HEK293 (cell line): Measurements from ENCODE around the gene NRROS.

ENCODE experiments used
- CTCF ChIA-PET: fragments of 350-600 bp; formaldehyde crosslinking; extraction: SDS; loops from one replicate; lab custom pipeline; 2021; ENCODE audit warnings: antibody characterized with exemption; lab: Yijun Ruan, JAX
- POLR2A ChIA-PET: fragments of 300-600 bp; formaldehyde crosslinking; extraction: SDS; loops from one replicate; lab custom pipeline; 2020; ENCODE audit warnings: antibody characterized with exemption, inconsistent platforms; lab: Yijun Ruan, JAX
- H3K27ac ChIP-seq: fragments of 200-500 bp; sonication (Bioruptor generic); 2 replicates; pipeline ENCODE4 v1.5.1; 2014; ENCODE audit warnings: low read depth, low read length, control low read depth, inconsistent platforms; ENCODE audit errors: extremely low read depth
- H3K36me3 ChIP-seq, 2 experiments: fragments of 200-500 bp in 1 of 2; sonication (Bioruptor generic) in 1 of 2; 1 replicate in 1 of 2; 2 replicates in 1 of 2; pipeline ENCODE4 v1.5.1; 2014 to 2017; ENCODE audit warnings: inconsistent platforms in 2 of 2, low read length in 2 of 2; ENCODE audit not compliant: control insufficient read depth in 2 of 2, insufficient read depth in 1 of 2
- H3K4me1 ChIP-seq: fragments of 200-500 bp; sonication (Bioruptor generic); 2 replicates; pipeline ENCODE4 v1.5.1; 2014; ENCODE audit warnings: mild to moderate bottlenecking, low read length, inconsistent platforms; ENCODE audit not compliant: control insufficient read depth, insufficient read depth
- H3K4me3 ChIP-seq: 2 replicates; pipeline ENCODE4 v1.5.1; 2011; ENCODE audit warnings: low read depth, mild to moderate bottlenecking, control low read depth, low read length, moderate library complexity
- H3K9me3 ChIP-seq: fragments of 200-500 bp; sonication (Bioruptor generic); 2 replicates; pipeline ENCODE4 v1.5.1; 2014; ENCODE audit warnings: low read depth, low read length, inconsistent platforms; ENCODE audit not compliant: control insufficient read depth, insufficient read depth
- EGR2 ChIP-seq: fragments of 450-650 bp; formaldehyde crosslinking; IDR thresholded peaks from 2 replicates; pipeline ENCODE4 v1.5.1; 2016; ENCODE audit warnings: low read depth, missing biosample characterization, missing genetic modification characterization
- GFI1B ChIP-seq: fragments of 450-650 bp; formaldehyde crosslinking; IDR thresholded peaks from 2 replicates; pipeline ENCODE4 v1.5.1; 2016; ENCODE audit warnings: missing biosample characterization, missing genetic modification characterization
- GLI4 ChIP-seq: fragments of 450-650 bp; formaldehyde crosslinking; IDR thresholded peaks from 2 replicates; pipeline ENCODE4 v1.5.1; 2016; ENCODE audit warnings: missing biosample characterization, missing genetic modification characterization
- KLF1 ChIP-seq: fragments of 450-650 bp; formaldehyde crosslinking; IDR thresholded peaks from 2 replicates; pipeline ENCODE4 v1.5.1; 2016; ENCODE audit warnings: missing biosample characterization, missing genetic modification characterization
- KLF8 ChIP-seq: fragments of 450-650 bp; formaldehyde crosslinking; IDR thresholded peaks from 2 replicates; pipeline ENCODE4 v1.5.1; 2016; ENCODE audit warnings: missing biosample characterization, missing genetic modification characterization
- KLF9 ChIP-seq: fragments of 450-650 bp; formaldehyde crosslinking; IDR thresholded peaks from 2 replicates; pipeline ENCODE4 v1.5.1; 2016; ENCODE audit warnings: missing biosample characterization, missing genetic modification characterization, low read depth
- REPIN1 ChIP-seq: fragments of 450-650 bp; formaldehyde crosslinking; IDR thresholded peaks from 2 replicates; pipeline ENCODE4 v1.5.1; 2017; ENCODE audit warnings: missing biosample characterization, missing genetic modification characterization, low read depth
- SCRT1 ChIP-seq: fragments of 450-650 bp; formaldehyde crosslinking; IDR thresholded peaks from 2 replicates; pipeline ENCODE4 v1.5.1; 2016; ENCODE audit warnings: missing biosample characterization, missing genetic modification characterization, borderline replicate concordance
- SP7 ChIP-seq: fragments of 450-650 bp; formaldehyde crosslinking; IDR thresholded peaks from 2 replicates; pipeline ENCODE4 v1.5.1; 2016; ENCODE audit warnings: missing biosample characterization, missing genetic modification characterization
- TRIM28 ChIP-seq: IDR thresholded peaks from 2 replicates; pipeline ENCODE4 v1.6.1; 2011; ENCODE audit warnings: low read length, control low read depth, borderline replicate concordance
- ZBTB21 ChIP-seq: fragments of 450-650 bp; formaldehyde crosslinking; IDR thresholded peaks from 2 replicates; pipeline ENCODE4 v1.5.1; 2017; ENCODE audit warnings: missing biosample characterization, missing genetic modification characterization
- ZBTB48 ChIP-seq: fragments of 450-650 bp; formaldehyde crosslinking; IDR thresholded peaks from 2 replicates; pipeline ENCODE4 v1.5.1; 2016; ENCODE audit warnings: missing biosample characterization, missing genetic modification characterization
- ZBTB7A ChIP-seq: fragments of 450-650 bp; formaldehyde crosslinking; IDR thresholded peaks from 2 replicates; pipeline ENCODE4 v1.5.1; 2016; ENCODE audit warnings: low read depth, missing biosample characterization, missing genetic modification characterization
- ZFHX2 ChIP-seq: fragments of 450-650 bp; formaldehyde crosslinking; conservative IDR thresholded peaks from 2 replicates; pipeline ENCODE4 v1.5.1; 2016; ENCODE audit warnings: missing biosample characterization, missing genetic modification characterization
- ZFP3 ChIP-seq: fragments of 450-650 bp; formaldehyde crosslinking; IDR thresholded peaks from 2 replicates; pipeline ENCODE4 v1.5.1; 2016; ENCODE audit warnings: low read depth, missing biosample characterization, missing genetic modification characterization
- ZNF10 ChIP-seq: fragments of 450-650 bp; formaldehyde crosslinking; IDR thresholded peaks from 2 replicates; pipeline ENCODE4 v1.5.1; 2017; ENCODE audit warnings: missing biosample characterization, missing genetic modification characterization
- ZNF138 ChIP-seq: fragments of 450-650 bp; formaldehyde crosslinking; IDR thresholded peaks from 2 replicates; pipeline ENCODE4 v1.5.1; 2016; ENCODE audit warnings: missing biosample characterization, missing genetic modification characterization, borderline replicate concordance
- ZNF169 ChIP-seq: fragments of 450-650 bp; formaldehyde crosslinking; IDR thresholded peaks from 2 replicates; pipeline ENCODE4 v1.5.1; 2016; ENCODE audit warnings: missing biosample characterization, missing genetic modification characterization
- ZNF214 ChIP-seq: fragments of 450-650 bp; formaldehyde crosslinking; IDR thresholded peaks from 2 replicates; pipeline ENCODE4 v1.5.1; 2017; ENCODE audit warnings: missing biosample characterization, mild to moderate bottlenecking, missing genetic modification characterization, borderline replicate concordance
- ZNF221 ChIP-seq: fragments of 450-650 bp; formaldehyde crosslinking; IDR thresholded peaks from 2 replicates; pipeline ENCODE4 v1.5.1; 2017; ENCODE audit warnings: missing biosample characterization, missing genetic modification characterization, borderline replicate concordance
- ZNF292 ChIP-seq: fragments of 450-650 bp; formaldehyde crosslinking; IDR thresholded peaks from 2 replicates; pipeline ENCODE4 v1.5.1; 2016; ENCODE audit warnings: low read depth, missing biosample characterization, missing genetic modification characterization, borderline replicate concordance
- ZNF350 ChIP-seq: fragments of 450-650 bp; formaldehyde crosslinking; IDR thresholded peaks from 2 replicates; pipeline ENCODE4 v1.5.0; 2017; ENCODE audit warnings: missing biosample characterization, mild to moderate bottlenecking, missing genetic modification characterization
- ZNF391 ChIP-seq: fragments of 450-650 bp; formaldehyde crosslinking; IDR thresholded peaks from 2 replicates; pipeline ENCODE4 v1.5.1; 2016; ENCODE audit warnings: low read depth, missing biosample characterization, missing genetic modification characterization, borderline replicate concordance
- ZNF521 ChIP-seq: fragments of 450-650 bp; formaldehyde crosslinking; IDR thresholded peaks from 2 replicates; pipeline ENCODE4 v1.5.1; 2017; ENCODE audit warnings: missing biosample characterization, mild to moderate bottlenecking, missing genetic modification characterization
- ZNF529 ChIP-seq: fragments of 450-650 bp; formaldehyde crosslinking; IDR thresholded peaks from 2 replicates; pipeline ENCODE4 v1.5.1; 2017; ENCODE audit warnings: missing genetic modification characterization, missing biosample characterization; ENCODE audit not compliant: insufficient replicate concordance
- ZNF530 ChIP-seq: fragments of 450-650 bp; formaldehyde crosslinking; IDR thresholded peaks from 2 replicates; pipeline ENCODE4 v1.5.1; 2016; ENCODE audit warnings: low read depth, missing biosample characterization, missing genetic modification characterization
- ZNF571 ChIP-seq: fragments of 450-650 bp; formaldehyde crosslinking; IDR thresholded peaks from 2 replicates; pipeline ENCODE4 v1.5.0; 2017; ENCODE audit warnings: missing biosample characterization, missing genetic modification characterization
- ZNF623 ChIP-seq: fragments of 450-650 bp; formaldehyde crosslinking; IDR thresholded peaks from 2 replicates; pipeline ENCODE4 v1.5.1; 2016; ENCODE audit warnings: missing biosample characterization, missing genetic modification characterization
- ZNF658 ChIP-seq: fragments of 450-650 bp; formaldehyde crosslinking; IDR thresholded peaks from 2 replicates; pipeline ENCODE4; 2016; ENCODE audit warnings: missing biosample characterization, missing genetic modification characterization
- ZNF747 ChIP-seq: fragments of 450-650 bp; formaldehyde crosslinking; IDR thresholded peaks from 2 replicates; pipeline ENCODE4 v1.5.1; 2016; ENCODE audit warnings: missing biosample characterization, missing genetic modification characterization
- ZNF777 ChIP-seq: fragments of 450-650 bp; formaldehyde crosslinking; IDR thresholded peaks from 2 replicates; pipeline ENCODE4 v1.5.1; 2017; ENCODE audit warnings: missing biosample characterization, missing genetic modification characterization, borderline replicate concordance
- ZNF837 ChIP-seq: fragments of 450-650 bp; formaldehyde crosslinking; IDR thresholded peaks from 2 replicates; pipeline ENCODE4 v1.5.1; 2016; ENCODE audit warnings: missing biosample characterization, missing genetic modification characterization
- TF ChIP-seq, protein P1 (sequence below): fragments of 450-650 bp; formaldehyde crosslinking; IDR thresholded peaks from 2 replicates; pipeline ENCODE4 v1.5.1; 2016; ENCODE audit warnings: missing biosample characterization, missing genetic modification characterization, borderline replicate concordance
- TF ChIP-seq, protein P2 (sequence below): fragments of 450-650 bp; formaldehyde crosslinking; IDR thresholded peaks from 2 replicates; pipeline ENCODE4 v1.5.1; 2016; ENCODE audit warnings: missing biosample characterization, missing genetic modification characterization
- TF ChIP-seq, protein P3 (sequence below): fragments of 450-650 bp; formaldehyde crosslinking; IDR thresholded peaks from 2 replicates; pipeline ENCODE4 v1.5.1; 2017; ENCODE audit warnings: missing biosample characterization, missing genetic modification characterization

Gene NRROS

DNA sequence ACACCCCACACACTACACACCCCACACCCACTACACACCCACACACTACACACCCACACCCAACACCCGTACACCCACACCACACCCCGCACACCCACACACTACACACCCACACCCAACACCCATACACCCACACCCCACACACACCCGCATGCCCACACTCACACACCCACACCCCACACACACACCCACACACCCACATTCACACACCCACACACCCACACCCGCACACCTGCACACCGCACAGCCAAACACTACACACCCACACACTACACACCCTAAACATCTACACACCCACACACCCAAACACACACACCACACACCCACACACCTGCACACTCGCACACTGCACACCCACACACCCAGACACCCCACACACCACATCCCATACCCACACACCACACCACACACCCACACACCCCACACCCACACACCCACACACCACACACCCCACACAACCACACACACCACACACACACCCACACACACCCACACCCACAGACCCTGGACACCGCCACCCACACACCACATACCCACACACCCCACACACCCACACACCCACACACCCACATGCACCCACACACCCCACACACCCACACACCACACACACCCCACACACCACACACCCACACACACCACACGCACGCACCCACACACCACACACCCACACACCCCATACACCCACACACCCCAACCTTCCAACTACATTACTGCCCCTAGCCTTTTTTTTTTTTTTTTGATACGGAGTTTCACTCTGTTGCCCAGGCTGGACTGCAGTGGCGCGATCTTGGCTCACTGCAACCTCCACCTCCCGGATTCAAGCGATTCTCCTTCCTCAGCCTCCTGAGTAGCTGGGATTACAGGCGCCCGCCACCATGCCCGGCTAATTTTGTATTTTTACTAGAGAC, 55.7 kb downstream of the NRROS start:
- Histone ChIP-seq H3K4me3 (no peak overlapping the region), H3K9me3 (no peaks in the 10 kb centered on the region), H3K4me1 (no peaks in the 10 kb centered on the region), H3K36me3 (no peaks in the 10 kb centered on the region), H3K27ac (no peak overlapping the region)
- ChIA-PET POLR2A (no interaction called here), CTCF (interaction anchor here (0.7 kb wide), 1 partner anchor 11 kb away, joined by 4 read pairs; no protein-coding TSS in a partner anchor)
- TF ChIP-seq ZNF623 (no peak), KLF8 (peak; percentile 96), ZBTB48 (tag by site-specific recombination) (no peak), ZBTB21 (tag by site-specific recombination) (no peak), KLF1 (tag by site-specific recombination) (peak; percentile 99), EGR2 (tag by site-specific recombination) (peak; percentile 98), ZNF138 (no peak), ZNF777 (no peak), ZNF221 (tag by site-specific recombination) (no peak), ZNF521 (tag by site-specific recombination) (no peak), ZNF658 (no peak), GFI1B (tag by site-specific recombination) (no peak), ZBTB7A (tag by site-specific recombination) (no peak), ZNF571 (0 out of 2 replicates have a peak, but pooled peaks have one; percentile 42), ZNF391 (tag by site-specific recombination) (no peak), ZNF169 (tag by site-specific recombination) (no peak), ZNF350 (tag by site-specific recombination) (no peak), SP7 (tag by site-specific recombination) (no peak), SCRT1 (tag by site-specific recombination) (no peak), TRIM28 (no peak), ZNF529 (tag by site-specific recombination) (no peak), KLF9 (peak; percentile 63), ZNF214 (tag by site-specific recombination) (no peak), ZFHX2 (tag by site-specific recombination) (peak; percentile 99), ZNF837 (tag by site-specific recombination) (no peak), ZNF530 (tag by site-specific recombination) (peak; percentile 75; the same call in 1 of the 2 replicates), ZNF747 (tag by site-specific recombination) (no peak), REPIN1 (tag by site-specific recombination) (no peak), GLI4 (no peak), ZFP3 (tag by site-specific recombination) (no peak), ZNF292 (tag by site-specific recombination) (no peak), ZNF10 (tag by site-specific recombination) (no peak)
- TF ChIP-seq, protein P1, sequence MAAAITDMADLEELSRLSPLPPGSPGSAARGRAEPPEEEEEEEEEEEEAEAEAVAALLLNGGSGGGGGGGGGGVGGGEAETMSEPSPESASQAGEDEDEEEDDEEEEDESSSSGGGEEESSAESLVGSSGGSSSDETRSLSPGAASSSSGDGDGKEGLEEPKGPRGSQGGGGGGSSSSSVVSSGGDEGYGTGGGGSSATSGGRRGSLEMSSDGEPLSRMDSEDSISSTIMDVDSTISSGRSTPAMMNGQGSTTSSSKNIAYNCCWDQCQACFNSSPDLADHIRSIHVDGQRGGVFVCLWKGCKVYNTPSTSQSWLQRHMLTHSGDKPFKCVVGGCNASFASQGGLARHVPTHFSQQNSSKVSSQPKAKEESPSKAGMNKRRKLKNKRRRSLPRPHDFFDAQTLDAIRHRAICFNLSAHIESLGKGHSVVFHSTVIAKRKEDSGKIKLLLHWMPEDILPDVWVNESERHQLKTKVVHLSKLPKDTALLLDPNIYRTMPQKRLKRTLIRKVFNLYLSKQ (tag by site-specific recombination): no peak
- TF ChIP-seq, protein P2, sequence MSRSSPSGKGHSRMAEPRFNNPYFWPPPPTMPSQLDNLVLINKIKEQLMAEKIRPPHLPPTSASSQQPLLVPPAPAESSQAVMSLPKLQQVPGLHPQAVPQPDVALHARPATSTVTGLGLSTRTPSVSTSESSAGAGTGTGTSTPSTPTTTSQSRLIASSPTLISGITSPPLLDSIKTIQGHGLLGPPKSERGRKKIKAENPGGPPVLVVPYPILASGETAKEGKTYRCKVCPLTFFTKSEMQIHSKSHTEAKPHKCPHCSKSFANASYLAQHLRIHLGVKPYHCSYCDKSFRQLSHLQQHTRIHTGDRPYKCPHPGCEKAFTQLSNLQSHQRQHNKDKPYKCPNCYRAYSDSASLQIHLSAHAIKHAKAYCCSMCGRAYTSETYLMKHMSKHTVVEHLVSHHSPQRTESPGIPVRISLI (tag by site-specific recombination): no peak
- TF ChIP-seq, protein P3, sequence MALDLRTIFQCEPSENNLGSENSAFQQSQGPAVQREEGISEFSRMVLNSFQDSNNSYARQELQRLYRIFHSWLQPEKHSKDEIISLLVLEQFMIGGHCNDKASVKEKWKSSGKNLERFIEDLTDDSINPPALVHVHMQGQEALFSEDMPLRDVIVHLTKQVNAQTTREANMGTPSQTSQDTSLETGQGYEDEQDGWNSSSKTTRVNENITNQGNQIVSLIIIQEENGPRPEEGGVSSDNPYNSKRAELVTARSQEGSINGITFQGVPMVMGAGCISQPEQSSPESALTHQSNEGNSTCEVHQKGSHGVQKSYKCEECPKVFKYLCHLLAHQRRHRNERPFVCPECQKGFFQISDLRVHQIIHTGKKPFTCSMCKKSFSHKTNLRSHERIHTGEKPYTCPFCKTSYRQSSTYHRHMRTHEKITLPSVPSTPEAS (tag by site-specific recombination): peak; percentile 70
